SW 1271 (cell line): ENCODE results near the gene NCK2.
"Not testable (repeated sequence)": the region's sequence is repeated elsewhere in the genome, so short reads cannot be mapped to it uniquely, and the experiment has no call there.

ENCODE experiments used
- DNase-seq, 2 experiments: peaks; one replicate each; lab custom pipeline; 2025; lab: John Stamatoyannopoulos, UW

Gene NCK2

GRCh38 chr2:105756435-105756834 is 11.7 kb downstream of the NCK2 start:
- no peak for DNase-seq

GRCh38 chr2:105756865-105757264 is 12.2 kb downstream of the NCK2 start:
- not testable (repeated sequence) for DNase-seq

GRCh38 chr2:105757433-105757832 is 12.7 kb downstream of the NCK2 start:
- DNase-seq: no peak

GRCh38 chr2:105760191-105760590 is 15.5 kb downstream of the NCK2 start:
- DNase-seq: no peak

- DNase-seq: no peak
Observed at GRCh38 chr2:105760639-105761337, 16.1 kb downstream of the NCK2 start.

- DNase-seq: no peak
Observed at GRCh38 chr2:105761931-105762515, 17.3 kb downstream of the NCK2 start.

- no peak for DNase-seq
Observed at GRCh38 chr2:105763076-105763475, 18.4 kb downstream of the NCK2 start.

GRCh38 chr2:105764059-105764458 is 19.3 kb downstream of the NCK2 start:
- no peak for DNase-seq

GRCh38 chr2:105765415-105766299 is 20.9 kb downstream of the NCK2 start:
- no peak for DNase-seq

- no peak for DNase-seq
Observed at GRCh38 chr2:105766300-105766866, 21.7 kb downstream of the NCK2 start.

- DNase-seq: no peak
Observed at GRCh38 chr2:105768176-105768575, 23.5 kb downstream of the NCK2 start.

GRCh38 chr2:105768961-105769452 is 24.3 kb downstream of the NCK2 start:
- no peak for DNase-seq

GRCh38 chr2:105769504-105769903 is 24.8 kb downstream of the NCK2 start:
- no peak for DNase-seq

- DNase-seq: no peak
Observed at GRCh38 chr2:105770149-105770548, 25.4 kb downstream of the NCK2 start.

GRCh38 chr2:105771291-105771690 is 26.6 kb downstream of the NCK2 start:
- DNase-seq: not testable (repeated sequence)

- no peak for DNase-seq
Observed at GRCh38 chr2:105771836-105772235, 27.1 kb downstream of the NCK2 start.

- DNase-seq: no peak
Observed at GRCh38 chr2:105772362-105772761, 27.6 kb downstream of the NCK2 start.

GRCh38 chr2:105773568-105773967 is 28.9 kb downstream of the NCK2 start:
- no peak for DNase-seq

GRCh38 chr2:105774781-105775337 is 30.1 kb downstream of the NCK2 start:
- no peak for DNase-seq

- no peak for DNase-seq
Observed at GRCh38 chr2:105775809-105776559, 31.3 kb downstream of the NCK2 start.

GRCh38 chr2:105776560-105776928 is 31.8 kb downstream of the NCK2 start:
- DNase-seq: no peak
